Right lobe of liver (tissue), 4 donors: ENCODE data around the gene EPOP.
"Not testable (repeated sequence)": the region's sequence is repeated elsewhere in the genome, so short reads cannot be mapped to it uniquely, and the experiment has no call there.

Experiments
- CTCF ChIP-seq, 4 donors: fragments of 200-600 bp in 3 of 4; fragments of 450-650 bp in 1 of 4; IDR thresholded peaks; one replicate each; pipeline versions ENCODE4 v1.5.1 to v1.8.0; 2016 to 2022; ENCODE audit warnings: antibody characterized with exemption in 4 of 4, mild to moderate bottlenecking in 2 of 4
- POLR2A ChIP-seq: fragments of 450-650 bp; IDR thresholded peaks from one replicate; pipeline ENCODE4 v1.6.1; 2017; ENCODE audit warnings: antibody characterized with exemption, mild to moderate bottlenecking
- donor health status: DM: no; HTN: no; CAD: no.
- donor health status: DM: no; HTN: no; CAD: no.
- donor health status: DM: no; HTN: yes; CAD: no.

- not testable (repeated sequence) for TF ChIP-seq CTCF (IDR thresholded peaks at IDR 0.05); POLR2A
Observed at GRCh38 chr17:38624782-38625355, 49.9 kb downstream of the EPOP start.
